ENCODE measurements around the gene LELP1.

- TF ChIP-seq CTCF (IDR thresholded peaks at IDR 0.05; ENCODE audit: borderline replicate concordance, extremely low read depth, low read length, poor library complexity, severe bottlenecking) (peak; percentile 36), EZH2 (IDR thresholded peaks at IDR 0.05; ENCODE audit: borderline replicate concordance, low read depth, low read length, severe bottlenecking) (no peak)
Measured at GRCh38 chr1:153190373-153190772, 12.9 kb upstream of the LELP1 start.
